Central memory CD4-positive, alpha-beta T cell (primary cell): ENCODE data around the gene RIT1.

ENCODE experiments used
- DNase-seq: peaks from one replicate; pipeline ENCODE4 v3.0.0; 2022
- total RNA-seq, 3 experiments: gene quantifications; one replicate each; lab custom pipeline; 2026; lab: John Stamatoyannopoulos, UW

Gene RIT1, protein sequence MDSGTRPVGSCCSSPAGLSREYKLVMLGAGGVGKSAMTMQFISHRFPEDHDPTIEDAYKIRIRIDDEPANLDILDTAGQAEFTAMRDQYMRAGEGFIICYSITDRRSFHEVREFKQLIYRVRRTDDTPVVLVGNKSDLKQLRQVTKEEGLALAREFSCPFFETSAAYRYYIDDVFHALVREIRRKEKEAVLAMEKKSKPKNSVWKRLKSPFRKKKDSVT
- total RNA-seq: 37.9 to 77.8 (median 53.8) reads per million in 3 experiments

DNA sequence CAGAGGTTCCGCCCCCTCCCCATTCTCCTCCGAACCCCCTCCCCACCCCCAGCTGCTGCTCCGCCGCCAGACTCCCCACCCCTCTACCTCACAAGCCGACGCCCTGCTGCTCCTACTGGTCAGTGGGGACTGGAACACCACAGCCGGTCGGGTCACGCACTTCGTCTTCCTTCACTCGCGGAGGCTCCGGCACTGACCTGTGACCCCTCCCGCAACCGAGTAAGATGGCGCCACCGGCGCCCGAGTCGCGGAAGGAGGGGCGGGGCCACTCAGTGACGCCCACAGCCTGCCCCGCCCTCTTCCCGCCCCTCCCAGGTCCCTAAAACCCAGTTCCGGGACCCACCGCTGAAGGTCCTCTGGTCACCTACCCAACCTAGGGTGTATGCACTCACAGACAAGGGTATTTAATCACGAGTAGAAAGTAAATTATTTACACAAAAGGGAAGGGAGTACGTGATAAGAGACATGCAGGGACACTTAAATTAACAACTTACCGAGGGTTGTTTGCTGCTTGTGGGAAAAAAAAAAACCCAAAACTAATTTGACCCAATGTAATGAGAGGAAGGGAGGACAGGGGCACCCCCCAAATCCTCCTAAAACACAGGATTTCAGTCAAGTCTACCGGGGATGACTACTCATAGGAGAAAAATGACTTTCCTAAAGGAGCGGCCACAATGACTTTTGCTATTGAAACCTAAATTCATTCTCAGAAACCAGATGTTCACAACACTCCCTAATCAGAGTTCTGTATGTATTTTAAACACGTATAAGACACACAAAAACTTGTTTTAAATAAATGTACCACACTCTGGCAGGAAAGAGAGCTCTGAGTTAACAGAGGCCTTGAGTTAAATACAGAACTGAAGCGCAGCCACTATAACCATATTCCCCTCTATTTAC is at the start of gene RIT1:
TSS of gene RIT1 (minus strand) at position 194 of the 900 bp plus-strand sequence. CDS start 588 bp downstream, outside the sequence.
- DNase-seq: peak; percentile 76

DNA sequence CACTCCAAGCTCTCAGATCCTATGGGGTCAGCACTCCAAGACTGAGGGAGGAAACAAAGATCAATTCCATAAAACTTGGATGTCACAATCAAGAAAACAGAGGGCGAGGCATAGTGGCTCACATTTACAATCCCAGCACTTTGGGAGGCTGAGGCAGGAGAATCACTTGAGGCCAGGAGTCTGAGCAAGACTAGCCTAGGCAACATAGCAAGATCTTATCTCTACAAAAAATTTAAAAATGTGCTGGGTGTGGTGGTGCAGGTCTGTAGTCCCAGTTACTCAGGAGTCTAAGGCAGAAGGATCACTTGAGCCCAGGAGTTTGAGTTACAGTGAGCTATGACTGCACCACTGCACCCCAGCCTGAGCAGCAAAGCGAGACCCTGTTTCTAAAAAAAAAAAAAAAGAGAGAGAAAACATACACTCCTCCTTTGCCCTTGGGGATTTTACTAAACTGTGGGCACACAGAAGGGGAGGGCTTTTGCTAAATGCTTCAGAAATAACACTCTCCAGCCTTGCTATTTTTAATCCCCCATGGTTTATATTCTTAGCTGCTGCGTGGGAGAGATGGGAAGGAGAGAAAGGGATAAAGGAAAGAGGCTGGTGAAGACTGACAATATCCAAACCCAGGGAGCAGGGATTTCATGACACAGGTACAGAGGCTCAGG is 49.1 kb upstream of the RIT1 start:
- DNase-seq: no peak

DNA sequence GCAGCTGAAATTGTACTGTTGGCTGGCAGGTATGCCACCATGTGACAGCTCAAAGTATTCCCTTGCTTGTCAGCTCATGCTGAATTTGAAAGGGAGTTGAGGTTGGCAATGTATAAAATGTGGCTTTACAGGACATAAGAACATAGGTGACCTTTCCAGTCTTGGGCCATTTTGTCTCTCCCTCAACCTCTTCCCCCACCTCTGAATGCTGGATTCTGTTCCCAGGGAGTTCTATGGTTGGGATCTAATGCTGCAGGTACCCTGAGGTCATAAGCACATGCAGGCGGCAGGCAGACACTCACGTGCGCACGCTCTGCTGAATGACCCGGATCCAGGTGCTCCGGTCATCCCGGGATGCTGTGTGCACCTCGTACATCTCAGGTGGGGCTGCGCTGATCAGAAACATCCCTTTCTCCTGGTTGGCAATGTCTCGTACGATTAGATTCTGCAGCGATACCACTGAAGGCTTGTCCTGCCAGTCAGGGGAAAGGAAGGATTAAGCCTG is 46.3 kb upstream of the RIT1 start:
- no peak for DNase-seq

DNA sequence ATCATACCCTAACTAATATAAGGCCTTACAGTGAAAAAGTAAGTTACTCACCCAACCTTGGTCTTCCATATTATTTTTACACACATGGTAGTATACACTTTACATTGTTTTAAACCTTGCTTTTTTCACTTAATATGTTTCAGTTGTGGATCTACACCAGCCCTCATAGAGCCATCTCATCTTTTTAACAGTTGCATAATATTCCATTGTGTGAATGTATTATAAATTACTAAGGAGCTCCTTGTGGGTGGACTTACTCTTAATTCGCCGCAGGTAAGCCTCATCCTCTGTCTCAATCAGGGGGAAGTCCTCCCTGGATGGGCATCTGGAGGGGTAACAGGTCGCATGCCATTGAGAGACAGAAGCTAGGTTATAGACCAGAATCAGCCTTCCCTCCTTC is 43.5 kb upstream of the RIT1 start:
- no peak for DNase-seq

DNA sequence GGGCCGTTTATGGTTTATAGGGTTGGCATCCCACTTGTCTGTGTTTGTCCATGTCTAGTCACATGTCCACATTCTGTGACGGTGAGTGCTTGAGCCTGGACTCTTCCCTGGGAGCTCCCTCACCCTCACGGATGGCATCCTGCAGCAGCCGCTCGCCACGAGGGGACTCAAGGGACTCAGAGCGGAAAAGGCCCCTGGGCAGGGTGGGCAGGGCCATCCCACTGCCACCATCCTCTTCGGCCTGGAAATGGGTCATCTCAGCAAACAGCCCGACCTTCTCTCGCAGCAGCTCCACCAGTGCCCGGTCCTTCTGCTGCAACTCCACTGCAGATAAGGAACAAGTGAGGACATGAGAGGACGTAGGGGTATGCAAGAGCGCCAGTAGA is 41.3 kb upstream of the RIT1 start:
- DNase-seq: no peak

DNA sequence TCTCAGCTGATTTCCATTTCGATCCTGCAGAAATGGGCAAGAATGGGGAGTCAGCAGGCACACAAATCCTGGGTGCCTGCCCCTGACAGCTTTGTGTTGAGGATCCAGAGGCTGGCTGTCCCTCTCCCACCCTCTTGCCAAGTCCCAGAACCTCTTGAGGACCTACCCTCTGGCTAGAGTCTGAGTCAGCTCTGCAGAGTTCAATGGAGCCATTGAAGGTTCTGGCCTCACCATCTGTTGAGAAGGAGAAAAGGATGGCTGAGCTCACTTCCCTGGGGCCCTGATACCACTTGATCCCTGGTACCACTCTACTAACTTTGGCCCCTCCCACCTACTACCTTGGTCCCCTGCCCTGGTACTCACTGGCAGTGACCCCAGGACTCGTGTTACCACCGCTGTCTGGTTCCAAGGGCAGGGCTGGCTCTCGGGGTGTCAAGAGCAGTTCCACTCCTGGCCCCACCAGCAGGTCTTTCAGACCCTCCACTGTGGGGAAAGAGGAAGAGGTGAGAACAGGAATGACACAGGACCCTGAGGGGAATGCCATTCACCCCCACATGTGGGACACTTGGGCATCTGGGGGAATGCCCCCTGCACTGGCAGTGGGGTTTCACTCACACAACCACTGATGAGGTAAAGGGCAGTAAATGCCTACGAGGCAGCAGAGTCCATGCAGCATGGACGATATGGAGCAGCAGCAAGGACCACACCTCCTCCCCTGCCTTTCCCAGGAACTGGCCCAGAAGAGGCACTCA is 40.8 kb upstream of the RIT1 start:
- DNase-seq: no peak

DNA sequence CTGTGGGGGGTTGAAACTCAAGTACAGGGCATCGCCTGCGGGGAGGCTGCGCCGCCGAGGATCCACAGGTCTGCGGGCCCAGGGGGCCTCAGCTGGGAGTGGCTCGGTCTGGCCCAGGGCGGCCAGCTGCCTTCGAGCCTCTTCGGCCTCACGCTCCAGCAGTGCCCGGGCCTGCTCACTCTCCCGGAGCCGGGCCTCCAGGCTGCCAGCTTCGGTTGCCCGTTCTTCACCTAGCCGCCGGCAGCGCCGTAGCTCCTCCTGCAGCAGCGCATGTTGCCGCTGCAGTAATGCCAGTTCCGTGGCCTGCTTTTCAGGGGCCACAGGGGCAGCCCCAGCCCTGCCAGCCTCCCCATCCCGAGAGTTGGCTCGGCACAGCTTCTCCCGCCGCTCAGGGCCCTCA is 39.7 kb upstream of the RIT1 start:
- no peak for DNase-seq

DNA sequence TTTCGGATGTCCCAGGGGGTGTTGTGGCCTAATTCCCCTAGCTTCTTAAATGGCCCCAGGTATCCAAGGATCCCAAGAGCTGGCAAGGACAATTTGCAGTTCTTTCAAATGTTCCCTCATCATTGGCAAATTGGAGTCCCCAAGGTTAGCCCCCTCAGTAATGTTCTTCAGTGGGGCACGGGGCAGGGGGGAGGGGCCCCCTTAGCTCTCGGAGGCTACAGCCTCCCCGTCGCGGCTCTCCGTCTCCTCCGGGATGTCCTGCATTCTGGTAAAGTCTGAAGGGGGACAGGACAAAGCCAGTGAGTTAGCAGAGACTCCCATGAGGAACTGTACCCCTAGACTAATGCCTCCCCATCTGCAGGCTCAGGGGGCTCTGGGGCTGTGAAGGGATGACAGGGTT is 36.6 kb upstream of the RIT1 start:
- DNase-seq: no peak

DNA sequence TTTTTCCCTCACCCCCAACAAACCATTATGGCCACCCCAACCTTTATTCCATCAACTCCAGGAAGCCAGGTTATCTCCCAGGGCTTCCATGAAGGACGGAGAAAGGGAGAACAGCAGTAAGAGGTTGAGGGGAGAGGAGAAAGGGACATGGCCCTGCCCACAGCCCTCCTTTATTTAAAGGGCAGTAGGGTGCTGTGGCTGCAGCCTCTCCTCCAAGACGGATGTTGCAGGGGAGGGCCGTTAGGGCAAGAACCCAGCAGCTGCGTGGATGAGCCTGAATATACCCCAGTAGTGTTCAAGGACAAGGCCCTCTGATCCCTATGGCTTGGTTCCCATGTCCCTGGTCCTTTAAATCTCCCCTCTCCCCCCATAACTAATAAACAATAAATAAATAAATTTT is 36.1 kb upstream of the RIT1 start:
- no peak for DNase-seq

DNA sequence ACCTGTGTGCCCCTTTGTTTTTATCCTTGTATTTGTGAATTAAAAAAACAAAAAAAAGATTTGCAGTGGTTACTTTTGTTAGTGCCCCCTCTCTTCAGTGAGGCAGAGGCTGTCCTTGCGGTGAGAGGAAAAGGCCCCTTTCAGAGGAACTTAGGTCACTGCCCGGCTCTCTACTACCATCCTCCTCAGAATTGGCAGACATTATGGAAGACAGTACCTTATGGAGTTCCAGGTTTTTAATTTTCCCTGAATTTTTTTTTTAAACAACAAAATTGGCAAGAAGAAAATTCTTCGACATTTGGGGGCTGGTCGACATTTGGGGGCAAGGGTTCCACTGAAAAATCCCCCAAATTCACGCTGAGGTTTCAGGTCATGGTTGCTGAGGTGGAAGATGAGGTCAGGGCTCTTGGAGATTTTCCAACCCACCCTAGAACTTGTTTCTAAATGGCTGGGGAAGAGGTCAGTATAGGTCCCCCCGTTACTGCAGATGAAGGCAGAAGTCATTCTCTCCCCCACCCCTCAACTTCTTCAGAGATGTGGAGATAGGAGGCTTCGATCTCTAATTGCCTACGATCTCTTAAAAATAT is 35.6 kb upstream of the RIT1 start:
- DNase-seq: no peak

DNA sequence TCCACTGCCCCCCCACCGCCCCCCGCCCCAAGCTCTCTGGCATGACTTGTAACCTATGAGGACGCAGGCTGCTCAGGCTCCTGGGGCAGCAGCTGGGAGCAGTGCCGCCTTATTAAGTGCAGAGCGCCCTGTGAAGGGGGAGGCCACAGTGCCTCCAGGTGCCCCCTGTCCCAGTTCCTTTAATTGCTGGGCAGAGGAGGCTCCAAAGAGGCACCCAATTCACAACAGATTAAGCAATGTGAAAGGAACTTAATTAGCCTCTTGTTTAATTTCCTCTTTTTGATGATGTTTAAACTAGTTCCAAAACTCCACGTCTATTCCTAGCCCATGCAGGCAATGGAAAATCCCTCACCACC is 33.3 kb upstream of the RIT1 start:
- DNase-seq: no peak

DNA sequence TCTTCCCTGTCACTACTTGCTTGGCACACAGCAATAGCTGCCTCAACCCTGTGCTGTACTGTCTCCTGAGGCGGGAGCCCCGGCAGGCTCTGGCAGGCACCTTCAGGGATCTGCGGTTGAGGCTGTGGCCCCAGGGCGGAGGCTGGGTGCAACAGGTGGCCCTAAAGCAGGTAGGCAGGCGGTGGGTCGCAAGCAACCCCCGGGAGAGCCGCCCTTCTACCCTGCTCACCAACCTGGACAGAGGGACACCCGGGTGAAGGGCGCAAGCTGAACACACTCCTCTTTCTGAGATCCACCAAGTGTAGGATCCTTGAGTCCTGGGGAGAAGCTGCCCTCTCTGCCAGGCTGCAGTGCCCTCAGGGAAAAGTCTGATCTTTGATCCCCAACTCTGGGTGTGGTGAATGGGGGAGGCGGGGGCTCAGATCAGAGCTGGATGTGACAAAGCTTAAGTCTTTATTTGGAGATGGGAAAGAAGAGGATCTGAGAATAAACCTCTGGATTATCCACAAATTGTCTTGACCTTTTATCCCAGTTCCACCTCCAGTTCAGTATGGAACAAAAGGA is 31.5 kb upstream of the RIT1 start:
- DNase-seq: no peak

DNA sequence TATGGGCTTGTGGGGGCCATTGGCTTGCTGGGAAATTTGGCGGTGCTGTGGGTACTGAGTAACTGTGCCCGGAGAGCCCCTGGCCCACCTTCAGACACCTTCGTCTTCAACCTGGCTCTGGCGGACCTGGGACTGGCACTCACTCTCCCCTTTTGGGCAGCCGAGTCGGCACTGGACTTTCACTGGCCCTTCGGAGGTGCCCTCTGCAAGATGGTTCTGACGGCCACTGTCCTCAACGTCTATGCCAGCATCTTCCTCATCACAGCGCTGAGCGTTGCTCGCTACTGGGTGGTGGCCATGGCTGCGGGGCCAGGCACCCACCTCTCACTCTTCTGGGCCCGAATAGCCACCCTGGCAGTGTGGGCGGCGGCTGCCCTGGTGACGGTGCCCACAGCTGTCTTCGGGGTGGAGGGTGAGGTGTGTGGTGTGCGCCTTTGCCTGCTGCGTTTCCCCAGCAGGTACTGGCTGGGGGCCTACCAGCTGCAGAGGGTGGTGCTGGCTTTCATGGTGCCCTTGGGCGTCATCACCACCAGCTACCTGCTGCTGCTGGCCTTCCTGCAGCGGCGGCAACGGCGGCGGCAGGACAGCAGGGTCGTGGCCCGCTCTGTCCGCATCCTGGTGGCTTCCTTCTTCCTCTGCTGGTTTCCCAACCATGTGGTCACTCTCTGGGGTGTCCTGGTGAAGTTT is 30.8 kb upstream of the RIT1 start:
- DNase-seq: no peak

DNA sequence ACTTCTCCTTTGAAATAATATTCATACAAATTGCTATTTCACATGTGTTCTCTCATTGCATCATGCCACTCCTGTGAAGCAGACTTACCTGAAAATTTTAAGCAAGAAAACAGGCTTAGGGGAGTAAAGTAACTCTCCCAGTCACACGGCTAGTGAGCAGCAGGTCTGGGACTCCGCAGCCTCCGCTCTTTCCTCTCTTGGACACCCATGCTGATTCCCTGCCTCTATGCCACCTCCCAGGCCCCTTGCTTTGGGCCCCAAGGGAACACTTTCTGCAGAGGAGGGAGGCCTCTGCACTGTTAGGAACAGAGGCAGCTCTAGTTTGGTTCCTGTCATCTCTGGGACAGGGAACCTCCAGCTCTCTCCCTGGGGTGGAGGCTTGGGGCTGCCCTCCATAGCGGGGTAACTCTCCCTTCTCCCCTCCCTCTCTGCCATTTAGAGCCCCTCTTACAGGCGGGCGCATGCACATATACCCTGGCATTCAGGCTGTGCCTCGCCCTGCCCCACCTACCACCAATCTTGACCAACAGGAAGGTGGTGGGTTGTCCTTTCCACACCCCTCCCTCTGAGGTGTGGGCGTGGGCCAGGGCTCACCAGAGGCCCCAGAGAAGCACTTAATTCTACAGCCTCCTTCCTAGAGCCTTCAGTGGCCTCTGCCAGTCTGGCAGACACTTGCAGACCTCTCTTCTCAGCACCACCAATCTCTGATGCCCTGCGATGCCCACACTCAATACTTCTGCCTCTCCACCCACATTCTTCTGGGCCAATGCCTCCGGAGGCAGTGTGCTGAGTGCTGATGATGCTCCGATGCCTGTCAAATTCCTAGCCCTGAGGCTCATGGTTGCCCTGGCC is 30.1 kb upstream of the RIT1 start, which contains the start of gene RXFP4:
TSS of gene RXFP4 (plus strand) at position 646 of the 852 bp plus-strand sequence. CDS start at position 718, 72 bp downstream.
- no peak for DNase-seq

DNA sequence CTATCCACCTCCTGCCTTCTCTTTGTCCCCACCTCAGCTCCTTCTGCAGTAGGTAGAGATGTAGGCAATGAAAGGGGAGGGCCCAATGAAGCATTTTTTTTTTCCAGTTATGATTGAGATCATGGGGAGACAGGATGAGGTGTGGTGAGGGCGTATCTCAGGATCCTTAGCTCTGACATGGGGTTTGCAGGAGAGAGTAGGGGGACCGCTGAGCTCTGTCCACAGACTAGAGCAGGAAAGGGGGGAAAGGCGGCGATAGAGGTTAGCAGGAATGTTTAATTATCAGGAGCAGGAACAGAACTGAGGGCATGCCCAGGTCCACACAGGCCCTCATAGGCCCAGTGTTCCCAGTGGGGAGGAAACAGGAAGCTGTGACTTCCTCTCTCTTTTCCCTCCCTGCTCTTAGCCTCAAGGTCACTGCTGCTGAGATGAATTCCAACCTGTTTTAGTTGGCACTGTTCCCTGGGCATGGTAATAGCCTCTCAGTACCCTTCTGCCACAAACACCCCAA is 29.4 kb upstream of the RIT1 start:
- DNase-seq: no peak

DNA sequence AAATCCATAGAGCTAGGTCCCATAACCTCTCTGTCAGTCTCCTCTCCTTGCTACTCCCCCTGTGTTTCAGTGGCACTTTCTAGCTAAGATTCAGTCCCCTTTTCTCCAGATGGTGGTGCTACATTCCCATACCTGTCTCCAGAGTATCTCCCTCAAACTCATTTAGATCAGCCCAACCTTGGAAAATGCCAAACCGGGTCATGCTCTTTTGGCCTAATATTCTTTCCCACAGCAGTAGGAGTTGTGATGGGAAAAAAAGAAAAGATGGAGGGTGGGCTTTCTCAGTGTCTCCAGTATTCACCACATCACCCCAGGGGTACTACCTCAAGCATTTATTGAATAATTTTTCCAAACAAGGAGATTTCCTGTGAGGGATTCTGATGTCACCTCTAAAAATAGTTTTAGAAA is 27.1 kb upstream of the RIT1 start:
- peak; percentile 46 for DNase-seq

DNA sequence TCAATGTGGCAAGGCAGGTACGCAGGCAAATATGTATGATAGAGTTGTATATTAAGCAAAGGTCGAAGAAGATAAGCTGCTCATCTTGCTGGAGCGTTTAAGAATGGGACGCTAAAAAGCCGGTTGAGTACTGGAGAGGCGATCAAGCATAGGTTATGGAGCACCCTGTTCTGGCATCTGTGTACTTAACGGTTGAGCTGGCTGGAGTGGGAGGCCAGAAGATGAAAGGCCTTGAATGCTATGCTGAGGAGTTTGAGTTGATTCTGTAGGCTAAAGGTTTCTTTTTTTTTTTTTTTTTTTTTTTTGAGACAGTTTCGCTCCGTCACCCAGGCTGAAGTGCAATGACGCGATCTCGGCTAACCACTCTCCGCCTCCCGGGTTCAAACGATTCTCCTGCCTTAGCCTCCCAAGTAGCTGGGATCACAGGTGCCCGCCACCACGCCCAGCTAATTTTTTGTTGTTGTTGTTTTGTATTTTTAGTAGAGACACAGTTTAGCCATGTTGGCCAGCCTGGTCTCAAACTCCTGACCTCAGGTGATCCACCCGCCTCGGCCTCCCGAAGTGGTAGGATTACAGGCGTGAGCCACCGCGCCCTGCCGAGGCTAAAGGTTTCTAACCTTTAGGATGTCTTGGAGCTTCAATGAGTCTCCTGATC is 23.9 kb upstream of the RIT1 start:
- DNase-seq: no peak

DNA sequence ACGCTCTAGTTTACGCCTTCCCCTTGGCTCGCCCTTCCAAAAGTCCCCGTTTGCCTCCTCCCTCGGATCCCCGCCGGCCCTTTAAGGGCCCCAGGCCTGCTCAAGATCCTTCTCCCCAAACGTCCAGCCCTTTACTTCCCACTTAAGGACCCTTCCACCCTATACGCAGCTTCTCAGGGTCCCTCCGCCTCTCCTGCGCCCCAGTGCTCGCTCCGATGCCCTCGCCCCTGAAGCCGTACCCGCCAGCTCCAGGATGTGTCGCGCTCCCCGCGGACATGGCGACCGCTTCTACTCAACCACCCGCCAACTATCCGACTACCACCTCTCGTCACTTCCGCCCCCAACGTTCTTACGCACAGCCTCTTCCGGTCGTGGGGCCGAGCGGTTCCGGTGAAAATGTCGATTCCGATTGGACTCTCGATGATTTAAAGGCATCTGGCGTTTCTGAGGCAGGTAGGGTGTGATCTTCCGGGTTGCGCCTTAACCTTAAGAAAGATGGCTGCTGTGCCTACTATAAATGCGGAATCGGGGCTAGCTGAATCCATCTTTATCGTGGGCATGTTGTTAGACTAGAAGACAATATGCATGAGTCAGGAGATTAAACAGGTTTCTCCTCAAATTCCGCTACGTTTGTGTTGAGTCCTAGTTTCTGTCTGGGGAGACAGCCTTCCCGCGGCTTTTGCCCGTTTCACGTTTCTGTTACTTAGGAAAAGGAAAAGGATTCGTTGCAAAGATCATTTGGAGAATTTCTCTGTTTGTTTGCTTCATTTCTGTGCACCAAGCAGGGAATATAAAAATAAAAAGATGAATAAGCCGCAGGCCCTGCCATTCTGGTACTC is 23.2 kb upstream of the RIT1 start, which contains the start of gene KHDC4:
TSS of gene KHDC4 (minus strand) at position 317 of the 839 bp plus-strand sequence. CDS start at position 277, 40 bp downstream.
- DNase-seq: peak; percentile 98
